K562 (cell line): Measurements from ENCODE around the gene SLC17A2. TPM values are rescaled to one million over a fixed set of nuclear protein-coding genes. Genes with fewer than 3 reads are reported as not detected.
A peak's percentile ranks its signal among the peaks of the same experiment; 100 is the strongest.

Source experiments
- ATF3 ChIP-seq, 2 experiments: fragments of 450-650 bp in 1 of 2; sonication (generic) in 1 of 2; formaldehyde crosslinking in 1 of 2; IDR thresholded peaks in 1 of 2; conservative IDR thresholded peaks in 1 of 2; 2 replicates each; pipeline versions ENCODE4 v1.6.1 to v1.8.1; 2016 to 2023; ENCODE audit warnings: mild to moderate bottlenecking in 2 of 2, moderate library complexity in 2 of 2, inconsistent platforms in 1 of 2, missing genetic modification reagents in 1 of 2
- CEBPB ChIP-seq: fragments of 450-650 bp; IDR thresholded peaks from 2 replicates; pipeline ENCODE4 v1.6.1; 2016; ENCODE audit warnings: missing genetic modification characterization, missing compliant biosample characterization
- IFI16 ChIP-seq: fragments of 250-450 bp; sonication (Bioruptor Pico); IDR thresholded peaks from 2 replicates; pipeline ENCODE4 v2.1.2; 2022; ENCODE audit warnings: mild to moderate bottlenecking, inconsistent platforms
- JUND ChIP-seq, 2 experiments: IDR thresholded peaks; 2 replicates in 1 of 2; 3 replicates in 1 of 2; pipeline ENCODE4 v1.6.1; 2011; ENCODE audit warnings: borderline replicate concordance in 2 of 2, low read depth in 2 of 2, low read length in 2 of 2, improper control_type of control experiment in 1 of 2, missing biosample characterization in 1 of 2, missing genetic modification characterization in 1 of 2, missing genetic modification reagents in 1 of 2
- L3MBTL2 ChIP-seq: fragments of 450-650 bp; IDR thresholded peaks from 2 replicates; pipeline ENCODE4 v1.6.1; 2016; ENCODE audit warnings: mild to moderate bottlenecking, moderate library complexity
- MGA ChIP-seq: fragments of 450-650 bp; IDR thresholded peaks from 2 replicates; pipeline ENCODE4 v1.6.1; 2016; ENCODE audit warnings: mild to moderate bottlenecking, moderate library complexity
- PURB ChIP-seq: sonication (generic); formaldehyde crosslinking; IDR thresholded peaks from 2 replicates; pipeline ENCODE4 v1.9.0; 2021; ENCODE audit warnings: low read depth, mild to moderate bottlenecking, missing genetic modification reagents
- SMAD4 ChIP-seq: fragments of 250-450 bp; sonication (Bioruptor Pico); conservative IDR thresholded peaks from 2 replicates; pipeline ENCODE4 v1.8.0; 2021; ENCODE audit warnings: inconsistent platforms, mild to moderate bottlenecking, moderate library complexity
- SPI1 ChIP-seq: IDR thresholded peaks from 2 replicates; pipeline ENCODE4 v1.6.1; 2011; ENCODE audit warnings: low read depth, low read length, control low read depth, borderline replicate concordance
- ZNF584 ChIP-seq: fragments of 200-800 bp; sonication (Bioruptor generic); IDR thresholded peaks from 2 replicates; pipeline ENCODE4 v1.6.1; 2016; ENCODE audit warnings: low read depth, mild to moderate bottlenecking, missing genetic modification characterization, missing compliant biosample characterization
- polyA plus RNA-seq, 8 experiments: library from polyadenylated mRNA; depleted of rRNA in 4 of 8; stranded (reverse) in 5 of 8; unstranded in 3 of 8; fragments of >200 nt; fragmentation: Nextera tagmentation in 2 of 8; fragmentation: Illumina TruSeq in 1 of 8; extraction: Ambion mirVana in 2 of 8; extraction: Trizol in 1 of 8; gene quantifications; 2 replicates each; pipeline versions ENCODE4 v1.2.1 to v1.2.3, GENCODE V29; 2011 to 2014; ENCODE audit warnings: inconsistent platforms in 1 of 8, missing spikeins in 1 of 8
- total RNA-seq, 7 experiments: library from RNA; depleted of rRNA in 6 of 7; stranded (reverse); fragments of >200 nt in 6 of 7; fragmentation: Illumina TruSeq in 2 of 7; extraction: Trizol in 2 of 7; gene quantifications; 2 replicates each; pipeline versions ENCODE4 v1.2.1 to v1.2.3, GENCODE V29; 2011 to 2021; ENCODE audit warnings: low replicate concordance in 1 of 7
- TF ChIP-seq, protein P1 (sequence below): fragments of 250-450 bp; sonication (Bioruptor Pico); IDR thresholded peaks from 2 replicates; pipeline ENCODE4 v1.8.0; 2022; ENCODE audit warnings: inconsistent platforms, mild to moderate bottlenecking, moderate library complexity, borderline replicate concordance

Gene SLC17A2
- total and polyA plus RNA-seq, 9 of the 15 experiments (the other 6 are each of a cell fraction or from before 2014, with no cell fraction given) = not detected

- TF ChIP-seq MGA (0 out of 2 replicates have a peak, but pooled peaks have one; percentile 26), L3MBTL2 (peak; percentile 49; the same call in 1 of the 2 replicates), SPI1 (peak; percentile 31; the same call in 1 of the 2 replicates), ZNF584 (CRISPR knock-in tag) (0 out of 2 replicates have a peak, but pooled peaks have one; percentile 50), JUND (IDR thresholded peaks at IDR 0.05; ENCODE audit: borderline replicate concordance, low read depth, low read length) (0 out of 2 replicates have a peak, but pooled peaks have one; percentile 3), JUND (tag; IDR thresholded peaks at IDR 0.05; ENCODE audit: borderline replicate concordance, low read depth, low read length) (no peak), ATF3 (IDR thresholded peaks at IDR 0.05) (peak; percentile 21; the same call in 1 of the 2 replicates), ATF3 (CRISPR knock-in tag; conservative IDR thresholded peaks at IDR 0.05) (no peak), PURB (CRISPR knock-in tag) (no peak), CEBPB (tag) (peak; percentile 85), IFI16 (CRISPR knock-in tag) (no peak), SMAD4 (CRISPR knock-in tag) (0 out of 2 replicates have a peak, but pooled peaks have one; percentile 37)
- TF ChIP-seq, protein P1, sequence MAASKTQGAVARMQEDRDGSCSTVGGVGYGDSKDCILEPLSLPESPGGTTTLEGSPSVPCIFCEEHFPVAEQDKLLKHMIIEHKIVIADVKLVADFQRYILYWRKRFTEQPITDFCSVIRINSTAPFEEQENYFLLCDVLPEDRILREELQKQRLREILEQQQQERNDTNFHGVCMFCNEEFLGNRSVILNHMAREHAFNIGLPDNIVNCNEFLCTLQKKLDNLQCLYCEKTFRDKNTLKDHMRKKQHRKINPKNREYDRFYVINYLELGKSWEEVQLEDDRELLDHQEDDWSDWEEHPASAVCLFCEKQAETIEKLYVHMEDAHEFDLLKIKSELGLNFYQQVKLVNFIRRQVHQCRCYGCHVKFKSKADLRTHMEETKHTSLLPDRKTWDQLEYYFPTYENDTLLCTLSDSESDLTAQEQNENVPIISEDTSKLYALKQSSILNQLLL (CRISPR knock-in tag) = no peak
Observed at GRCh38 chr6:25930532-25931410, at the start of gene SLC17A2 (continued).
